Neural progenitor cell (in vitro differentiated cells): Measurements from ENCODE around the gene CERS3.

Experiments used
- EZH2 ChIP-seq: fragments of 200-600 bp; sonication (generic); IDR thresholded peaks from 2 replicates; pipeline ENCODE4 v1.6.1; 2017; ENCODE audit warnings: antibody characterized with exemption, mild to moderate bottlenecking, moderate library complexity
- EZH2phosphoT487 ChIP-seq: fragments of 200-600 bp; sonication (generic); IDR thresholded peaks from 2 replicates; pipeline ENCODE4 v1.6.1; 2017; ENCODE audit warnings: antibody characterized with exemption
- TF ChIP-seq, protein P1 (sequence below): fragments of 200-600 bp; sonication (generic); IDR thresholded peaks from 2 replicates; pipeline ENCODE4 v1.5.1; 2017; ENCODE audit warnings: antibody characterized with exemption, mild to moderate bottlenecking

DNA sequence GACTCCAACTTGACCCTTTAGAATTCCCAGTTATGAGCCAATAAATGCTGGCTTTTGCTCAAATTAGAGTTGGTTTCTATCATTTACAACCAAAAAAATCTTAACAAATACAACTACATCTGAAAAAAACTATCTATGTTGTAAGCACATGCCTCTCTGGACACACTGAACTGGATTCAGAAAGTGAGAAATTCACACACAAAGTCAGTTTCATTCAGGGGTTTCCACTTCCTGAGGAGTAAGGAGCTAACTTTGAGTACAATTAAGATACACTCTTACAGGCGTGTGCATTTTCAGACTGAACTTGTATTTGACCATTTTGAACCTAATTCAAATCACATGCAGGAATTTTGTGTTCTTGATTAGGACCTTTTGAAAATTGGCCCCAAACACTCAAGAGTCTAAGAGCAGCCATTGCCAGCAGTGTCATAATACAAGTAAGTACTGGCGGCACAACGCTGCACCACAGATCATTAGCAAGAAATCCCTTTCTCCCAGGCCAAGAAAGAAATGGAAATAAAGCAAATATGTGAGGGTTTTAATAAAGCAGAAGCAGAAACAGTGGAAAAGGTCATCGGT is 42.1 kb upstream of the CERS3 start:
- TF ChIP-seq, protein P1, sequence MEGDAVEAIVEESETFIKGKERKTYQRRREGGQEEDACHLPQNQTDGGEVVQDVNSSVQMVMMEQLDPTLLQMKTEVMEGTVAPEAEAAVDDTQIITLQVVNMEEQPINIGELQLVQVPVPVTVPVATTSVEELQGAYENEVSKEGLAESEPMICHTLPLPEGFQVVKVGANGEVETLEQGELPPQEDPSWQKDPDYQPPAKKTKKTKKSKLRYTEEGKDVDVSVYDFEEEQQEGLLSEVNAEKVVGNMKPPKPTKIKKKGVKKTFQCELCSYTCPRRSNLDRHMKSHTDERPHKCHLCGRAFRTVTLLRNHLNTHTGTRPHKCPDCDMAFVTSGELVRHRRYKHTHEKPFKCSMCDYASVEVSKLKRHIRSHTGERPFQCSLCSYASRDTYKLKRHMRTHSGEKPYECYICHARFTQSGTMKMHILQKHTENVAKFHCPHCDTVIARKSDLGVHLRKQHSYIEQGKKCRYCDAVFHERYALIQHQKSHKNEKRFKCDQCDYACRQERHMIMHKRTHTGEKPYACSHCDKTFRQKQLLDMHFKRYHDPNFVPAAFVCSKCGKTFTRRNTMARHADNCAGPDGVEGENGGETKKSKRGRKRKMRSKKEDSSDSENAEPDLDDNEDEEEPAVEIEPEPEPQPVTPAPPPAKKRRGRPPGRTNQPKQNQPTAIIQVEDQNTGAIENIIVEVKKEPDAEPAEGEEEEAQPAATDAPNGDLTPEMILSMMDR = no peak
- TF ChIP-seq EZH2 (no peak), EZH2phosphoT487 (no peak)
